ENCODE data around the gene LNP1.
"Not testable (repeated sequence)": the region's sequence is repeated elsewhere in the genome, so short reads cannot be mapped to it uniquely, and the experiment has no call there.

LNP1 gene

GRCh38 chr3:100429187-100429716 lies 27.9 kb downstream of the LNP1 start:
- DNase-seq (ENCODE audit: low read depth in 2 of 2) = no peak

- DNase-seq (ENCODE audit: low read depth in 2 of 2) = no peak
These were observed 35.6 kb downstream of the LNP1 start for GRCh38 chr3:100436951-100437350.

- DNase-seq (ENCODE audit: low read depth in 2 of 2) = no peak
These were observed 36.6 kb downstream of the LNP1 start for GRCh38 chr3:100437721-100438622.

- DNase-seq (ENCODE audit: low read depth in 2 of 2) = no peak
These were observed 37.3 kb downstream of the LNP1 start for GRCh38 chr3:100438623-100438974.

DNA sequence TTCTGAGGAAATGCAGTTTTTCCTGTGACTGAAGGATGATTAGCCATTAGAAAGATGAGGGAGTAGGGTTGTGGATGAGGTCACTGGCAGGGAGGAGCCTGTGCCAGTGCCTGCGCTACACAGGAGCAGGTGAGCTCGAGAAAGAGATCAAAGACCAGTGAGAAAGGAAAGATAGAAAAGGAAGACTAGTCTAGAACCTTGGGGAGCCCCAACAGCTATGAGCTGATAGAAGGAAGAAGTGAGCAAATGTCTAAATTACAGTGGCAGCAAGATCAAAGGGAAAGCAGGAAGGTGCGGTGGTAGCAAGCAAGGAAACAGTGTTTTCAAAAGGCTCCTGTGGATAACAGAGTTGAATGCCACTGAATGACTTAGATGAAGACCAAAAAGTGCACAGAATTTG lies 39.6 kb downstream of the LNP1 start:
- DNase-seq (ENCODE audit: low read depth in 2 of 2) = no peak

GRCh38 chr3:100443690-100444089 lies 42.4 kb downstream of the LNP1 start:
- no peak for DNase-seq (ENCODE audit: low read depth in 2 of 2)

DNA sequence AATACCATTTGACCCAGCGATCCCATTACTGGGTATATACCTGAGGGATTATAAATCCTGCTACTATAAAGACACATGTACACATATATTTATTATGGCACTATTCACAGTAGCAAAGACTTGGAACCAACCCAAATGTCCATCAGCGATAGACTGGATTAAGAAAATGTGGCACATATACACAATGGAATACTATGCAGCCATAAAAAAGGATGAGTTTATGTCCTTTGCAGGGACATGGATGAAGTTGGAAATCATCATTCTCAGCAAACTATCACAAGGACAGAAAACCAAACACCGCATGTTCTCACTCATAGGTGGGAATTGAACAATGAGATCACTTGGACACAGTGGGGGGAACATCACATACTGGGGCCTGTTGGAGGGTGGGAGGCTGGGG lies 45.7 kb downstream of the LNP1 start:
- DNase-seq (ENCODE audit: low read depth in 2 of 2) = not testable (repeated sequence)

- no peak for DNase-seq (ENCODE audit: low read depth in 2 of 2)
These were observed 46.7 kb downstream of the LNP1 start for GRCh38 chr3:100448079-100448478.

DNA sequence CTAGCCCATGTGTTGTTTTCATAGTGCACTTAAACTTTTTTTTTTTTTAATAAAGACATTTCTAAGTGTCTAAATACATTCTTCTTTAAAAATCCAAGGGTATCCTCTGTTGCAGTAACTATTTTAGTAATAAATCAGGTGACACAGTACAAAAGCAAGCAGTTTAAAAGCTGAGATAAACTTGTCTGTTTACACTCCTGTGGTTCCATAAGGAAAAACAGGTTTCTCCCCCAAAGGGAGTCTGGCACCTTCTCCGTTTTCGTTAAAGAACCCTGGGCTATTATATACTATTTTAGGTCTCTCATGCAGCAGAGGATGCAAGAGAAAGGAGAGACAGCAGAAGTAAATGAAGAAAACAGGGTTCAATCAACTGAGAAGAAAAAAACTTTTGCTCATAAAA lies 47.9 kb downstream of the LNP1 start:
- no peak for DNase-seq (ENCODE audit: low read depth in 2 of 2)

GRCh38 chr3:100454677-100455076 lies 53.3 kb downstream of the LNP1 start:
- no peak for DNase-seq (ENCODE audit: low read depth in 2 of 2)

DNA sequence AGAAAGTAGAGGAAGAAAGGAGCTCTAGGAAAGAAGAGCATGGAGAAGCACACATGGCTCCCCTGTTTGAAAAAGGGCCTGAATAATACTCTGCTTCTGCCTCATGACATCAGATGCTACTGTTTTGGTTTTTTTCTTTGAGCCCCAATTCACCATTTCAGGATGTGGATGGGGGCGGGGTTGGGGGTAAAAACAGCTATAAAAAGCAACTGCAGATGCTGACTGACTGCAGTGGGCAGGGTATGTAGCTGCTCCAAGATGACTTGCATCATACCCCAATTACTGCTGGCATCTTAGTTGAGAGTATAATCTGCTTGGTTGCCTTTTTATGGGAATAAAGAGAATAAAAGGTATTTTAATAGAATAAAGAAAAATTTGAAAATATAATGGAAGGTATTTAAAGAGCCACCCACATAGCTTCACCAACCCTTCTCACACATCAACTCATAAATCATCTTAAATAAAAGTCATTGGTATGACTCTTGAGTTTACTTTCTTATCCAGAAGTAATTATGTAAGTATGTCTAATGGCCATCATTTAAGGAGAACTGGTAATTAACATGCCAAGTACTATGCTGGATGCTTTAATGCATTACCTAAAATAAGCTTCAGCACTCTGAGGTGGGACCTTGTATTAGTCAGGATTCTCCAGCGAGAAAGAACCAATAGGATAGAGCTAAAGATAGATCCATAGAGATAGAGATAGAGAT lies 54.7 kb downstream of the LNP1 start:
- DNase-seq (ENCODE audit: low read depth in 2 of 2) = no peak

DNA sequence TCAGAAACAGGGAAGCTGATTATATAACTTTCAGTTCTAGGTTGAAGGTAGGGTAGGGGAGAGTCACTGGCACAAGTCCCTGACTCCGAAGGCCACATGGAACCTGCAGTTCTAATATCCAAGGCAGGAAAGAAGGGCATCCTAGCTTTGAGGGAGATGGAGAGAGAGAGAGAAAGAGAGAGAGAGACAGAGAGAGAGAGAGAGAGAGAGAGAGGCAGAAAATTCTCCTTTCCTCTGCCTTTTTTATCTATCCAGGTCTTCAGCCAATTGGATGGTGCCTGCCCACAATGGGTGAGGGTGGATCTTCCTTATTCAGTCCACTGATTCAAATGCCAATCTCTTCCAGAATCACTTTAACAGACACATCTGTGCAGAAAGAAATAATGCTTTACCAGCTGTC lies 55.4 kb downstream of the LNP1 start:
- no peak for DNase-seq (ENCODE audit: low read depth in 2 of 2)

DNA sequence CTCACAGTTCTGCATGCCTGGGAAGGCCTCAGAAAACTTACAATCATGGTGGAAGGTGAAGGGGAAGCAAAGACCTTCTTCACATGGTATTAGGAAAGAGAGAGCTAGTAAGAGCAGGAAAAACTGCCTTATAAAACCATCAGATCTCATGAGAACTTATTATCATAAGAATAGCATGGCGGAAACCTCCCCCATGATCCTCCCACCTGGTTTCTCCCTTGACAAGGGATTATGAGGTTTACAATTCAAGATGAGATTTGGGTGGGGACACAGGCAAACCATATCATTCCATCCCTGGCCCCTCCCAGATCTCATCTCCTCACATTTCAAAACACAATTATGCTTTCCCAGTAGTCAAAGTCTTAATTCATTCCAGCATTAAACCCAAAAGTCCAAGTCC lies 56.5 kb downstream of the LNP1 start:
- DNase-seq (ENCODE audit: low read depth in 2 of 2) = no peak

DNA sequence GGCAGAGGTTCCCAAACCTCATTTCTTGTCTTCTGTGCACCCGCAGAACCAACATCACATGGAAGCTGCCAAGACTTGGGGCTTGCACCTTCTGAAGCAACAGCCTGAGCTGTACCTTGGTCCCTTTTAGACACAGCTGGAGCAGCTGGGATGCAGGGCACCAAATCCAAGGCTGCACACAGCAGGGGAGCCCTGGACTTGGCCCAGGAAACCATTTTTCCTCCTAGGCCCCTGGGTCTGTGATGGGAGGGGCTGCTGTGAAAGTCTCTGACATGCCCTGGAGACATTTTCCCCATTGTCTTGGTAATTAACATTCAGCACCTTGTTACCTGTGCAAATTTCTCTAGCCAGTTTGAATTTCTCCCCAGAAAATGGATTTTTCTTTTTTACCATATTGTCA lies 57.5 kb downstream of the LNP1 start:
- DNase-seq (ENCODE audit: low read depth in 2 of 2) = no peak

- peak; percentile 39 to 48 for DNase-seq (ENCODE audit: low read depth in 2 of 2)
These were observed 61.7 kb downstream of the LNP1 start for GRCh38 chr3:100463002-100463401.

DNA sequence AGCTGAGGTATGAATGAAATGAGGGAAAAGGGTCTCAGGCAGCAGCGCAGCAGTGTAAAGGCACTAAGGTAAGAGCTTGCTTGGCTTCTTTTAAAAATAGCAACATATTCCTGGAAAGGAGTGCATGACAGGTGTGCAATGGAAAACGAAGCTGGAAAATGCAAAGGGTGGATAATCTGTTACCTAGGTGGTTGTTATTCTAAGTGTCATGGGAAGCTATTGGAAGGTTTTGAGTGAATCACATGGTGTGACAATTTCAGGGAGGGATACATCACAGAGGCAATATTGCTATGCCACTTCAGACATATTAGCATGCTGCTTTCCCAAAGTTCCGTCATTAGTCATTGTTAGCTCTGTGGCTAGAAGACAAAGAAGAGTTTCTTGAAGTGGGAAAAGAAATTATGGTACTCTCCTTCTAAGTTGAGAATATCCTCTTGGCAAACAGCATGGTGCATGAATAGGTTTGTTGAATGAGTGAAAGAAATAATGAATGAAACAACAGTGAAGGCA lies 62.4 kb downstream of the LNP1 start:
- no peak for DNase-seq (ENCODE audit: low read depth in 2 of 2)

GRCh38 chr3:100465892-100466777 lies 64.8 kb downstream of the LNP1 start:
- DNase-seq (ENCODE audit: low read depth in 2 of 2) = no peak

DNA sequence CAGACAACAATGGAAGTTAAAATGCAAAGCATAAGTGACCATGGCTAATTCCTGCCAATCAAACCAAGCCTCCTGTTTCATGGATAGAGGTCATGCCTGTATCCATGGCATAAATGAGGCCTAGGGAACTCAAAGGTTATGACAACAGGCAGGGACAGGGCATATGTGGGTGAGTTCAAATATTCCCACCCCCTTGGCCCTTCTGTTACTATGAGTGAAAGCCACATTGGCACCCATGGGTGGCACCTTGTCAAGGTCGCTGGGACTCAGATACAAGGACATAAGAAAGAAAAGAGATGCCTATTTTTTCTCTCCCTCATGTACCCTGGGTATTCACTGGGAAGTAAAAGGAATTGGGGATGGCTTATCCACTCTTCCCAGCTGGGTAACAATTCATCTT lies 65.8 kb downstream of the LNP1 start:
- DNase-seq (ENCODE audit: low read depth in 2 of 2) = no peak

GRCh38 chr3:100468676-100469075 lies 67.3 kb downstream of the LNP1 start:
- no peak for DNase-seq (ENCODE audit: low read depth in 2 of 2)

DNA sequence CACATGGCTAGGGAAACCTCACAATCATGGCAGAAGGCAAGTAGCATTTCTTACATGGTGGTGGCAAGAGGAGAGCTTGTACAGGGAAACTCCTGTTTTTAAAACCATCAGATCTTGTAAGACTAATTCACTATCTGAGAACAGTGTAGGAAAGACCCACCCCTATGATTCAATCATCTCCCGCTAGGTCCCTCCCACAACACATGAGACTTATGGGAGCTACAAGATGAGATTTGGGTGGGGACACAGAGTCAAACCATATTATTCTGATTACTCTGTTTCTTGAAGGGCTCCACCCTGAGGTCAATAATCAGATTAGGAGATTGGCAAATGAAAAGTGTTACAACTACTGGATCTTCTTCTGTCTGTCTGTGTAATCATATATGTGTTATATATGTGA lies 69.6 kb downstream of the LNP1 start:
- DNase-seq (ENCODE audit: low read depth in 2 of 2) = no peak

DNA sequence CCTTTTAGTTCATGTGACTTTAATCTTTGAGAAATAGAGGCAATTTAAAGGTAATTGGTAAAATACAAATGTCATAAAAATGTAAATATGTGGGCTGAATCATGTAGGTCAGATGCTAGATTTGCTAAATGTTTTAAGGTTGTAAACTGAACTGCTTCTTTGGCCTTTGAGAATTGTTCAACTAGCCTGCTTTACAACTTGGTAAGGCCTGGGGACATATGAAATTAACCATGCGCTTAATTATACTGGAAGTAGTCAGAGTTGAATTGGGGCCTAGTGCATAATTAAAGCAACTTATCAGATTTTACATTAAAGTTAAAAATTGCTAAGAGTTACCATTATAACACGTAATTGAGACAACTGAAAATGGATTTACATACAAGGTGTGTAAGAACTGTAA lies 70.1 kb downstream of the LNP1 start:
- no peak for DNase-seq (ENCODE audit: low read depth in 2 of 2)

DNA sequence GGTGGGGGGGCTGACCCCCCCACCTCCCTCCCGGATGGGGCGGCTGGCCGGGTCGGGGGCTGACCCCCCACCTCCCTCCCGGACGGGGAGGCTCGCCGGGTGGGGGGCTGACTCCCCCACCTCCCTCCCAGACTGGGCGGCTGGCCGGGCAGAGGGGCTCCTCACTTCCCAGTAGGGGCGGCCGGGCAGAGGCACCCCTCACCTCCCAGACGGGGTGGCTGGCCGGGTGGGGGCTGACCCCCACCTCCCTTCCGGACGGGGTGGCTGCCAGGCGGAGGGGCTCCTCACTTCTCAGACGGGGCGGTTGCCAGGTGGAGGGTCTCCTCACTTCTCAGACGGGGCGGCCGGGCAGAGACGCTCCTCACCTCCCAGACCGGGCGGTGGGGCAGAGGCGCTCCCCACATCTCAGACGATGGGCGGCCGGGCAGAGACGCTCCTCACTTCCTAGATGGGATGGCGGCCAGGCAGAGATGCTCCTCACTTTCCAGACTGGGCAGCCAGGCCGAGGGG lies 76.6 kb downstream of the LNP1 start:
- DNase-seq (ENCODE audit: low read depth in 2 of 2) = not testable (repeated sequence)

Measured in fibroblast of skin of left biceps (primary cell).